B cell (primary cell): ENCODE data around the gene TPST2. TPM values are rescaled to one million over a fixed set of nuclear protein-coding genes. Genes with fewer than 3 reads are reported as not detected.
A peak's percentile ranks its signal among the peaks of the same experiment; 100 is the strongest.

Experiments
- ATAC-seq: fragments of 200-7000 bp; cut with Tn5 transposase; one replicate; pipeline ENCODE4 v1.10.0; 2021; ENCODE audit warnings: low read depth, mild to moderate bottlenecking, moderate number of reproducible peaks, moderate library complexity
- CTCF ChIA-PET: fragments of 350-600 bp; sonication (Branson Sonifier 250); formaldehyde crosslinking; loops from one replicate; lab custom pipeline; 2021; ENCODE audit warnings: antibody characterized with exemption, inconsistent platforms; lab: Charles Lee
- POLR2A ChIA-PET: fragments of 350-600 bp; sonication (Branson Sonifier 250); formaldehyde crosslinking; loops from one replicate; lab custom pipeline; 2021; ENCODE audit warnings: antibody characterized with exemption; lab: Charles Lee
- DNase-seq: peaks from one replicate; pipeline ENCODE4 v3.0.0; 2013
- H2AFZ ChIP-seq: 2 replicates; pipeline ENCODE4 v1.6.1; 2012; ENCODE audit warnings: mild to moderate bottlenecking, low read depth, low read length; ENCODE audit not compliant: insufficient read depth, poor library complexity, severe bottlenecking
- H3K27ac ChIP-seq, 2 donors: 1 replicate in 1 of 2; 2 replicates in 1 of 2; pipeline ENCODE4 v1.5.1; 2012 to 2013; ENCODE audit warnings: low read length in 2 of 2, mild to moderate bottlenecking in 2 of 2, moderate library complexity in 1 of 2
- H3K27me3 ChIP-seq, 4 experiments: fragments of 200-600 bp in 1 of 4; sonication (generic) in 1 of 4; replicated peaks in 1 of 4; 1 replicate in 2 of 4; 2 replicates in 2 of 4; pipeline versions ENCODE4 v1.6.1 to v1.7.0; 2013 to 2016; ENCODE audit warnings: low read length in 3 of 4, mild to moderate bottlenecking in 2 of 4, mixed read lengths in 1 of 4, moderate library complexity in 1 of 4; ENCODE audit not compliant: insufficient read depth in 4 of 4, control insufficient read depth in 3 of 4; ENCODE audit errors: control extremely low read depth in 1 of 4
- H3K36me3 ChIP-seq, 2 experiments: replicated peaks in 1 of 2; 1 replicate in 1 of 2; 2 replicates in 1 of 2; pipeline versions ENCODE4 v1.6.1 to v1.7.1; 2013; ENCODE audit warnings: low read length in 1 of 2; ENCODE audit not compliant: insufficient read depth in 2 of 2, control insufficient read depth in 1 of 2; ENCODE audit errors: control extremely low read depth in 1 of 2, extremely low read depth in 1 of 2
- H3K4me1 ChIP-seq, 2 donors: fragments of 200-600 bp in 1 of 2; sonication (generic) in 1 of 2; 1 replicate in 1 of 2; 2 replicates in 1 of 2; pipeline versions ENCODE4 v1.5.1 to v1.6.1; 2013 to 2017; ENCODE audit warnings: low read length in 2 of 2; ENCODE audit not compliant: control insufficient read depth in 2 of 2, insufficient read depth in 2 of 2
- H3K4me2 ChIP-seq: replicated peaks from 2 replicates; pipeline ENCODE3; 2012; ENCODE audit warnings: mild to moderate bottlenecking, low read depth, low read length; ENCODE audit not compliant: poor library complexity, severe bottlenecking
- H3K4me3 ChIP-seq, 5 experiments: fragments of 200-600 bp in 1 of 5; sonication (generic) in 1 of 5; 1 replicate in 3 of 5; 2 replicates in 2 of 5; pipeline versions ENCODE4 v1.5.1 to v1.7.0; 2011 to 2016; ENCODE audit warnings: low read length in 4 of 5, mild to moderate bottlenecking in 4 of 5, low read depth in 2 of 5, control low read depth in 1 of 5, moderate library complexity in 1 of 5; ENCODE audit not compliant: insufficient read depth in 1 of 5; ENCODE audit errors: control extremely low read depth in 1 of 5, extremely low read depth in 1 of 5
- H3K79me2 ChIP-seq: fragments of 200-600 bp; sonication (generic); one replicate; pipeline ENCODE4 v1.6.0; 2016; ENCODE audit warnings: low read length; ENCODE audit not compliant: control insufficient read depth, insufficient read depth
- H3K9ac ChIP-seq: fragments of 200-600 bp; sonication (generic); 2 replicates; pipeline ENCODE4 v1.6.1; 2017; ENCODE audit warnings: mild to moderate bottlenecking, low read length, moderate library complexity
- H3K9me3 ChIP-seq, 3 donors: one replicate each; pipeline versions ENCODE4 v1.6.1 to v1.7.1; 2013; ENCODE audit warnings: low read length in 2 of 3; ENCODE audit not compliant: control insufficient read depth in 2 of 3, insufficient read depth in 1 of 3; ENCODE audit errors: control extremely low read depth in 1 of 3
- H4K20me1 ChIP-seq: 2 replicates; pipeline ENCODE4 v1.6.0; 2012; ENCODE audit warnings: mild to moderate bottlenecking, low read length; ENCODE audit not compliant: insufficient read depth, control insufficient read depth, poor library complexity, severe bottlenecking
- H3K27ac Mint-ChIP-seq: one replicate; pipeline ENCODE4 v1.8.0; 2021; ENCODE audit warnings: mixed read lengths
- H3K27me3 Mint-ChIP-seq: one replicate; pipeline ENCODE4 v1.8.0; 2021; ENCODE audit warnings: mixed read lengths
- H3K4me1 Mint-ChIP-seq: one replicate; pipeline ENCODE4 v1.8.0; 2021; ENCODE audit warnings: mixed read lengths
- H3K4me3 Mint-ChIP-seq: one replicate; pipeline ENCODE4 v1.8.0; 2021; ENCODE audit warnings: mixed read lengths
- H3K9me3 Mint-ChIP-seq: one replicate; pipeline ENCODE4 v1.8.0; 2022; ENCODE audit warnings: mixed read lengths; ENCODE audit not compliant: insufficient read depth
- EZH2 ChIP-seq: IDR thresholded peaks from 2 replicates; pipeline ENCODE4 v1.6.1; 2012; ENCODE audit warnings: borderline replicate concordance, low read depth, mild to moderate bottlenecking, moderate library complexity, low read length; ENCODE audit not compliant: insufficient read depth, poor library complexity, severe bottlenecking
- WGBS: methylation state at CpG from one replicate; pipeline ENCODE4 v1.1.5; 2013; ENCODE audit warnings: missing lambda C conversion rate; ENCODE audit not compliant: insufficient coverage; 5-methylcytosine and 5-hydroxymethylcytosine counted together
- intact Hi-C: fragments of 100-400 bp; cut with micrococcal nuclease; formaldehyde crosslinking; loops from one replicate; pipeline ENCODE4 v1.10.0; 2022
- polyA plus RNA-seq: library from polyadenylated mRNA; depleted of rRNA; stranded (reverse); fragments of >200 nt; gene quantifications from 2 replicates; pipeline ENCODE4 v1.2.3, GENCODE V29; 2012
- total RNA-seq, 2 donors: library from RNA; stranded (reverse); fragments of 120-200 nt in 1 of 2; gene quantifications; 1 replicate in 1 of 2; 2 replicates in 1 of 2; pipeline versions ENCODE4 v1.2.3 to v1.2.4, GENCODE V29; 2013 to 2022
- TF ChIP-seq, protein P1 (sequence below): fragments of 200-600 bp; IDR thresholded peaks from one replicate; pipeline ENCODE4 v1.8.0; 2022; ENCODE audit warnings: antibody characterized with exemption, mild to moderate bottlenecking

The TPST2 gene
- total and polyA plus RNA-seq, 2 donors (not counting 1 experiment from before 2014, with no cell fraction given) = 16.6 to 43.1 TPM

DNA sequence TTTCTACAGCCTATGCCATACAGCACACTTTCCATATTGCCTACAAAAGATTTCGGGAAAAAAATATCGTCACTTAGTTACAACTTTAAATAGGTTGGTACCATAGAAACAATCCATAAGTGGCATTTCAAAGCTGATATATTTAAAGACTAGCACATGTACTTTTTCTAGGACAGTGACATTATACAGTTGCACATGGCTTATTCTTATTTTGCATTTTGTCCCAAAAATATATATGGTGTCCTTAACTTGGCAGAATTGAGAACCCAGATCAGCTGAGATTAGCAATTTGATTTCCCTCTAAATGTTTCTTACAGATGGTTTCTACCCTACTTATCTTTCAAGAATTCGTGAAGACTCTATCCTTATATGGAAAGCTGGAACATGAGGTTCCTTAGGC is 74.0 kb downstream of the TPST2 start:
- Histone ChIP-seq H3K4me1 (peaks cover 16 to 18% of the 10 kb centered on the region in 2 donors), H3K9ac (no peak overlapping the region), H3K36me3 (no peaks in the 10 kb centered on the region), H2AFZ (no peak overlapping the region), H3K79me2 (peaks cover 35% of the 10 kb centered on the region), H3K4me3 (no peak overlapping the region), H3K27me3 (no peaks in the 10 kb centered on the region), H3K9me3 (no peaks in the 10 kb centered on the region), H4K20me1 (no peaks in the 10 kb centered on the region), H3K4me2 (no peak overlapping the region), H3K27ac (no peak overlapping the region)
- H3K4me3 Mint-ChIP-seq = no peak overlapping the region
- ChIA-PET CTCF (interaction anchor here (1.3 kb wide), 1 partner anchor 156 kb away, joined by 4 read pairs; no protein-coding TSS in a partner anchor), POLR2A (no interaction called here)
- intact Hi-C loops = no loop called here
- peaks cover 27% of the 10 kb centered on the region for H3K4me1 Mint-ChIP-seq
- WGBS = no CpG with 5 or more reads among the region's 3 CpGs
- DNase-seq (no peak), ATAC-seq (no peak)
- TF ChIP-seq EZH2 = no peak
- TF ChIP-seq, protein P1, sequence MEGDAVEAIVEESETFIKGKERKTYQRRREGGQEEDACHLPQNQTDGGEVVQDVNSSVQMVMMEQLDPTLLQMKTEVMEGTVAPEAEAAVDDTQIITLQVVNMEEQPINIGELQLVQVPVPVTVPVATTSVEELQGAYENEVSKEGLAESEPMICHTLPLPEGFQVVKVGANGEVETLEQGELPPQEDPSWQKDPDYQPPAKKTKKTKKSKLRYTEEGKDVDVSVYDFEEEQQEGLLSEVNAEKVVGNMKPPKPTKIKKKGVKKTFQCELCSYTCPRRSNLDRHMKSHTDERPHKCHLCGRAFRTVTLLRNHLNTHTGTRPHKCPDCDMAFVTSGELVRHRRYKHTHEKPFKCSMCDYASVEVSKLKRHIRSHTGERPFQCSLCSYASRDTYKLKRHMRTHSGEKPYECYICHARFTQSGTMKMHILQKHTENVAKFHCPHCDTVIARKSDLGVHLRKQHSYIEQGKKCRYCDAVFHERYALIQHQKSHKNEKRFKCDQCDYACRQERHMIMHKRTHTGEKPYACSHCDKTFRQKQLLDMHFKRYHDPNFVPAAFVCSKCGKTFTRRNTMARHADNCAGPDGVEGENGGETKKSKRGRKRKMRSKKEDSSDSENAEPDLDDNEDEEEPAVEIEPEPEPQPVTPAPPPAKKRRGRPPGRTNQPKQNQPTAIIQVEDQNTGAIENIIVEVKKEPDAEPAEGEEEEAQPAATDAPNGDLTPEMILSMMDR = no peak
- H3K27me3 Mint-ChIP-seq = no peaks in the 10 kb centered on the region
- no peaks in the 10 kb centered on the region for H3K9me3 Mint-ChIP-seq
- H3K27ac Mint-ChIP-seq = no peak overlapping the region

DNA sequence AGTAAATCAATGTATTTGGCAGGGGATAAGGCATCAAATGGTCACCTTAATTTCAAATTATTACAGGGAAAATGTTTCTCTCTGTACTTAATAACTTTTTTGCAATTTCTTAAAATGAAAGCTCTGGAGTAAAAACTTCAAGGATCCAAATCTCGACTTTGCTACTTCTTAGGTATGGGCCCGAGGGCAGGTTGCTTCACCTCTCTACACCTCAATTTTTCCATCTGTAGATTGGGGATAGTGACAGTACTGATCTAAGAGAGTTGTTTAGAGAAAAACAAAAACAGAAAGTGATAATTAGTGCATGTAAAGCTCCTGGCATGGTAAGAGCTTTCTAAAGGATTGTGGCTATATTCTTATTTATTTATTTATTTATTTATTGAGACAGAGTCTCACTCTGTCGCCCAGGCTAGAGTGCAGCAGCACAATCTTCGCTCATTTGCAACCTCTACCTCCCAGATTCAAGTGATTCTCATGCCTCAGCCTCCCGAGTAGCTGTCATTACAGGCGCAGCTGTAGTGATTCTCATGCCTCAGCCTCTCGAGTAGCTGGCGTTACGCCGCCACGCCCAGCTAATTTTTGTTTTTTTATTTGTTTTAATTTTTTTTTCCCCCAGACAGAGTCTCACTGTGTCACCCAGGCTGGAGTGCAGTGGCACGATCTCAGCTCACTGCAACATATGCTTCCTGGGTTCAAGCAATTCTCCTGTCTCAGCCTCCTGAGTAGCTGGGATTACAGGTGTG is 75.3 kb downstream of the TPST2 start:
- no peak overlapping the region for H3K27ac Mint-ChIP-seq
- H3K4me3 Mint-ChIP-seq = peak overlapping the region; percentile 14
- H3K4me1 ChIP-seq = peaks cover 17 to 21% of the 10 kb centered on the region in 2 donors
- H3K36me3 ChIP-seq = peaks cover 0 to 8% of the 10 kb centered on the region in 2 experiments
- no peaks in the 10 kb centered on the region for H3K9me3 ChIP-seq
- TF ChIP-seq, protein P1 = no peak
- TF ChIP-seq EZH2 = no peak
- H3K79me2 ChIP-seq = peaks cover 48% of the 10 kb centered on the region
- CTCF ChIA-PET = interaction anchor here (1.3 kb wide), 1 partner anchor 157 kb away, joined by 4 read pairs; no protein-coding TSS in a partner anchor
- peaks cover 36% of the 10 kb centered on the region for H3K4me1 Mint-ChIP-seq
- WGBS = 98% methylated on average over 5 of the region's 12 CpGs
- no peaks in the 10 kb centered on the region for H3K27me3 ChIP-seq
- DNase-seq = no peak
- no peaks in the 10 kb centered on the region for H4K20me1 ChIP-seq
- no peaks in the 10 kb centered on the region for H3K27me3 Mint-ChIP-seq
- H2AFZ ChIP-seq = no peak overlapping the region
- no peak overlapping the region for H3K4me2 ChIP-seq
- no peaks in the 10 kb centered on the region for H3K9me3 Mint-ChIP-seq
- intact Hi-C loops = no loop called here
- H3K4me3 ChIP-seq = no peak overlapping the region
- ATAC-seq = no peak
- H3K27ac ChIP-seq = no peak overlapping the region
- H3K9ac ChIP-seq = no peak overlapping the region
- POLR2A ChIA-PET = interaction anchor here (0.6 kb wide), 1 partner anchor 33 kb away, joined by 4 read pairs; no protein-coding TSS in a partner anchor
